MCF 10A (cell line): Measurements from ENCODE around the gene GLIS1. TPM values are rescaled to one million over a fixed set of nuclear protein-coding genes. Genes with fewer than 3 reads are reported as not detected.

ENCODE experiments used
- BruUV-seq: library from RNA; stranded (reverse); fragments of 400-500 nt; replicated peaks from 2 replicates; lab custom pipeline; 2021; lab: Mats Ljungman, UMichigan
- CTCF ChIA-PET: fragments of 300-600 bp; sonication (Branson Sonifier 250); formaldehyde crosslinking; extraction: SDS; loops from one replicate; lab custom pipeline; 2021; ENCODE audit warnings: antibody characterized with exemption, inconsistent platforms; lab: Yijun Ruan, JAX
- POLR2A ChIA-PET: fragments of 300-600, 350-650 bp; sonication (Branson Sonifier 250); formaldehyde crosslinking; extraction: SDS; loops from one replicate; lab custom pipeline; 2020; ENCODE audit warnings: antibody characterized with exemption, inconsistent platforms; lab: Yijun Ruan, JAX
- DNase-seq: peaks from one replicate; pipeline ENCODE4 v3.0.0-alpha.2; 2018; ENCODE audit not compliant: unreplicated experiment
- H3K27ac Mint-ChIP-seq: one replicate; pipeline ENCODE4 v1.8.0; 2022; ENCODE audit warnings: mild to moderate bottlenecking, low read depth, mixed read lengths; ENCODE audit not compliant: unreplicated experiment
- H3K27me3 Mint-ChIP-seq: one replicate; pipeline ENCODE4 v1.8.0; 2022; ENCODE audit warnings: mixed read lengths; ENCODE audit not compliant: insufficient read depth, unreplicated experiment
- H3K36me3 Mint-ChIP-seq: one replicate; pipeline ENCODE4 v1.8.0; 2022; ENCODE audit warnings: mild to moderate bottlenecking, moderate library complexity, mixed read lengths; ENCODE audit not compliant: insufficient read depth, unreplicated experiment
- H3K4me1 Mint-ChIP-seq: one replicate; pipeline ENCODE4 v1.8.0; 2022; ENCODE audit warnings: mixed read lengths; ENCODE audit not compliant: insufficient read depth, unreplicated experiment
- H3K4me3 Mint-ChIP-seq: one replicate; pipeline ENCODE4 v1.8.0; 2022; ENCODE audit warnings: mild to moderate bottlenecking, moderate library complexity, mixed read lengths; ENCODE audit not compliant: unreplicated experiment
- H3K9me3 Mint-ChIP-seq: one replicate; pipeline ENCODE4 v1.8.0; 2022; ENCODE audit warnings: mixed read lengths; ENCODE audit not compliant: unreplicated experiment
- CTCF ChIP-seq: fragments of 200-600 bp; IDR thresholded peaks from one replicate; pipeline ENCODE4 v1.8.0; 2022; ENCODE audit warnings: antibody characterized with exemption, mild to moderate bottlenecking; ENCODE audit not compliant: unreplicated experiment
- intact Hi-C: fragments of 100-400 bp; cut with micrococcal nuclease; formaldehyde crosslinking; loops from 2 replicates; pipeline ENCODE4 v1.14.1; 2022
- total RNA-seq: library from RNA; stranded (reverse); gene quantifications from 2 replicates; pipeline ENCODE4 v1.2.3, GENCODE V29; 2022

Gene GLIS1
- total RNA-seq, 1 experiment from 2014 or later: 0.93 TPM

GRCh38 chr1:53543130-53543777, 195.7 kb downstream of the GLIS1 start:
- no peaks in the 10 kb centered on the region for H3K9me3 Mint-ChIP-seq
- ChIA-PET POLR2A (interaction anchor here (1.2 kb wide), 1 partner anchor 196 kb away, joined by 3 read pairs; no protein-coding TSS in a partner anchor), CTCF (no interaction called here)
- no peak for TF ChIP-seq CTCF
- no peak for DNase-seq
- intact Hi-C loops: no loop called here
- H3K27ac Mint-ChIP-seq: no peak overlapping the region
- H3K36me3 Mint-ChIP-seq: no peaks in the 10 kb centered on the region
- no peak overlapping the region for H3K4me3 Mint-ChIP-seq
- H3K27me3 Mint-ChIP-seq: no peaks in the 10 kb centered on the region
- peaks cover 21% of the 10 kb centered on the region for H3K4me1 Mint-ChIP-seq
- BruUV-seq: no TSS peak

- no peak for DNase-seq
- Mint-ChIP-seq H3K36me3 (no peaks in the 10 kb centered on the region), H3K4me1 (peaks cover 21% of the 10 kb centered on the region), H3K27me3 (no peaks in the 10 kb centered on the region), H3K4me3 (peak overlapping the region; percentile 8), H3K9me3 (no peaks in the 10 kb centered on the region), H3K27ac (no peak overlapping the region)
- ChIA-PET CTCF (no interaction called here), POLR2A (no interaction called here)
- BruUV-seq: no TSS peak
- intact Hi-C loops: no loop called here
- TF ChIP-seq CTCF: no peak
Observed at GRCh38 chr1:53542551-53542950, 196.4 kb downstream of the GLIS1 start.

DNA sequence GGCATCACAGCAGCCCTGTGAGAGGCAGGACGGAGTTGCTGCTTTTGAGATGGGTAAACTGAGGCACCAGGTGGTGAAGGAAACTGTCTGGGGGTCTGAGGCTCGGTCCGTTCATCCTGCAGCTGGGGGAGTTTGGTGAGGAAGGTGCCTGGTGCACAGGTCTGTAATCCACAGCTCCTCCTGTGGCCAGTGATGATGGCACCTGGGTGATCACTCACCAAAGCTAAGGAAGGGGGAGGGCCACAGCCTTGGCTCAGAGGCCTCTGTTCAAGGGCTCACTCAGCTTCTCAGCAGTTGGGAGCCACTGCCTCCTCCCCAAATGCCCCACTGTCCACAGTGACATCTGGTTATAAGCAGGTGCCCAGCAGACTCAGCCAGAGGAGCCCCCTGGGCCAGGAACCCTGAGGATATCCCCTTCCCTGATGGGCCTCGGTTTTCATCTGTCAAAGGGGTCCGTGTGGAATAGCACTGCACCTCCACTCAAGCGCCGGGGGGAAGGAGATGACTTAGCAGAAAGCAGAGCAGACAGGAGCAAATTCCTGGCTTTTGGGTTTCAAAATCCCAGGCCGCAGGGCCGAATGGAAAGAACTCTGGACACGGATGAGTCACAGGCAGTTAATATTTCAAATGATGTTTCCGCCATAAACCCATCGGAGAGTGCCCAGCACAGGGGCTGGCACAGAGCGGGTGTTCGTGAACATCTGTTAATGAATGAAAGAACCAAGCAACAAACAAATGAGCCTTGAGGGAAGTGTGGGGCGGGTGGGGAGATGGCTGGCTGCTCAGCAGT, 197.0 kb downstream of the GLIS1 start:
- DNase-seq: peak; percentile 94
- H3K4me3 Mint-ChIP-seq: peak overlapping the region; percentile 8
- no peak for TF ChIP-seq CTCF
- ChIA-PET POLR2A (interaction anchor here (0.8 kb wide), 1 partner anchor 11 kb away, joined by 4 read pairs; no protein-coding TSS in a partner anchor), CTCF (interaction anchor here (0.7 kb wide), 2 partner anchors 54 to 264 kb away, joined by 3 to 5 read pairs; no protein-coding TSS in a partner anchor)
- H3K27ac Mint-ChIP-seq: no peak overlapping the region
- H3K36me3 Mint-ChIP-seq: no peaks in the 10 kb centered on the region
- no peaks in the 10 kb centered on the region for H3K9me3 Mint-ChIP-seq
- intact Hi-C loops: no loop called here
- peaks cover 21% of the 10 kb centered on the region for H3K4me1 Mint-ChIP-seq
- BruUV-seq: no TSS peak
- H3K27me3 Mint-ChIP-seq: no peaks in the 10 kb centered on the region

DNA sequence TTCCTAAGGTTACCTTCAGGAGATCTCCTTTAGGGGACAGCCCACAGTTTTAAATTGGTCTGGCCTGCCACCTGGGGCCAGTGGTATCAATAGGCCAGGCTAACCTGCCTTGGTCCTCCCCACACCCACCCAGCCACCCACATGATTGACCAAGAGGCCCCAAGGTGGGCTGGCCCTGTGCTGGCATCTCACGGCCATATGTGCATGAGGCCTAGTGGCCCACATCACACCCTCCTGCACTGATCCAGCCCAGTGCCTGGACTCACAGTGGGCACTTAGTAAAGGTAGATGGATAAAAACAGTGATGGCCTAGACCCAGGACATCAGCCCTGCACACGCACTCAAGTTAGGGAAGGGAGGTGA, 197.7 kb downstream of the GLIS1 start:
- ChIA-PET POLR2A (interaction anchor here (0.8 kb wide), 1 partner anchor 11 kb away, joined by 4 read pairs; no protein-coding TSS in a partner anchor), CTCF (interaction anchor here (0.7 kb wide), 2 partner anchors 55 to 263 kb away, joined by 3 to 5 read pairs; no protein-coding TSS in a partner anchor)
- H3K36me3 Mint-ChIP-seq: no peaks in the 10 kb centered on the region
- BruUV-seq: no TSS peak
- peaks cover 21% of the 10 kb centered on the region for H3K4me1 Mint-ChIP-seq
- peak overlapping the region; percentile 20 for H3K27ac Mint-ChIP-seq
- no peak for DNase-seq
- TF ChIP-seq CTCF: no peak
- no peaks in the 10 kb centered on the region for H3K27me3 Mint-ChIP-seq
- H3K4me3 Mint-ChIP-seq: no peak overlapping the region
- no peaks in the 10 kb centered on the region for H3K9me3 Mint-ChIP-seq
- intact Hi-C loops: no loop called here
